H1 (cell line): Measurements from ENCODE around the gene VASN. TPM values are rescaled to one million over a fixed set of nuclear protein-coding genes. Genes with fewer than 3 reads are reported as not detected.
A peak's percentile ranks its signal among the peaks of the same experiment; 100 is the strongest.

Experiments used
- CTCF ChIA-PET: fragments of 300-600 bp; sonication (Branson Sonifier 250); formaldehyde crosslinking; loops from one replicate; lab custom pipeline; 2021; ENCODE audit not compliant: partially characterized antibody; lab: Charles Lee
- POLR2A ChIA-PET: fragments of 300-600 bp; sonication (Branson Sonifier 250); formaldehyde crosslinking; loops from one replicate; lab custom pipeline; 2021; ENCODE audit warnings: inconsistent platforms; ENCODE audit not compliant: partially characterized antibody; lab: Charles Lee
- DNase-seq, 2 experiments: peaks; one replicate each; pipeline versions ENCODE4 v3.0.0 to v3.0.0-alpha.2; 2010 to 2022; ENCODE audit warnings: low spot score in 2 of 2, low read depth in 1 of 2, mixed read lengths in 1 of 2
- FAIRE-seq: peaks from 2 replicates; lab custom pipeline; 2011; peaks lifted over from hg19 to GRCh38; lab: Jason Lieb, UNC
- H2AFZ ChIP-seq: 2 replicates; pipeline ENCODE4 v1.8.1; 2012; ENCODE audit warnings: low read length, inconsistent platforms
- H2AK5ac ChIP-seq: 2 replicates; pipeline ENCODE4 v1.6.1; 2013; ENCODE audit warnings: low read depth, low read length
- H2BK120ac ChIP-seq: replicated peaks from 2 replicates; pipeline ENCODE3; 2013; ENCODE audit warnings: low read depth, low read length, inconsistent platforms
- H2BK12ac ChIP-seq: 2 replicates; pipeline ENCODE4 v1.6.1; 2013; ENCODE audit warnings: low read depth, low read length
- H2BK15ac ChIP-seq: 2 replicates; pipeline ENCODE4 v1.6.1; 2013; ENCODE audit warnings: low read length
- H2BK20ac ChIP-seq: 2 replicates; pipeline ENCODE4 v1.6.1; 2013; ENCODE audit warnings: low read length
- H2BK5ac ChIP-seq: 2 replicates; pipeline ENCODE4 v1.6.1; 2013; ENCODE audit warnings: low read depth, low read length
- H3K14ac ChIP-seq: 2 replicates; pipeline ENCODE4 v1.6.1; 2013; ENCODE audit warnings: inconsistent platforms; ENCODE audit not compliant: insufficient read length
- H3K18ac ChIP-seq: 2 replicates; pipeline ENCODE4 v1.6.1; 2013; ENCODE audit warnings: low read length; ENCODE audit errors: extremely low read depth
- H3K23ac ChIP-seq: 2 replicates; pipeline ENCODE4 v1.6.1; 2013; ENCODE audit warnings: inconsistent platforms; ENCODE audit not compliant: insufficient read length
- H3K23me2 ChIP-seq: 2 replicates; pipeline ENCODE4 v1.6.1; 2013; ENCODE audit warnings: low read depth, low read length
- H3K27ac ChIP-seq: 2 replicates; pipeline ENCODE4 v1.6.1; 2011; ENCODE audit warnings: low read depth, low read length, inconsistent platforms
- H3K27me3 ChIP-seq, 4 experiments: replicated peaks in 1 of 4; 1 replicate in 1 of 4; 2 replicates in 3 of 4; pipeline versions ENCODE4 v1.6.1 to v1.8.1; 2011 to 2013; ENCODE audit warnings: low read length in 3 of 4, mild to moderate bottlenecking in 3 of 4, inconsistent platforms in 2 of 4, mixed read lengths in 2 of 4, moderate library complexity in 1 of 4; ENCODE audit not compliant: control insufficient read depth in 3 of 4, insufficient read depth in 3 of 4; ENCODE audit errors: extremely low read depth in 1 of 4
- H3K36me3 ChIP-seq, 4 experiments: 2 replicates each; pipeline versions ENCODE4 v1.6.1 to v1.8.1; 2011 to 2013; ENCODE audit warnings: mild to moderate bottlenecking in 4 of 4, low read length in 3 of 4, moderate library complexity in 2 of 4, control low read depth in 1 of 4, inconsistent platforms in 1 of 4; ENCODE audit not compliant: insufficient read depth in 4 of 4, control insufficient read depth in 2 of 4
- H3K4ac ChIP-seq: replicated peaks from 2 replicates; pipeline ENCODE3; 2013; ENCODE audit warnings: low read length, low read depth, mixed read lengths, inconsistent platforms; ENCODE audit not compliant: insufficient read length
- H3K4me1 ChIP-seq, 4 experiments: replicated peaks in 1 of 4; 1 replicate in 1 of 4; 2 replicates in 3 of 4; pipeline versions ENCODE4 v1.6.1 to v1.8.1; 2011 to 2013; ENCODE audit warnings: low read length in 3 of 4, inconsistent platforms in 2 of 4, mixed read lengths in 1 of 4; ENCODE audit not compliant: insufficient read depth in 4 of 4, control insufficient read depth in 3 of 4
- H3K4me2 ChIP-seq, 2 experiments: 2 replicates each; pipeline versions ENCODE4 v1.6.1 to v1.8.1; 2011 to 2013; ENCODE audit warnings: low read depth in 2 of 2, low read length in 2 of 2, control low read depth in 1 of 2, inconsistent platforms in 1 of 2, mild to moderate bottlenecking in 1 of 2; ENCODE audit not compliant: insufficient read depth in 1 of 2
- H3K4me3 ChIP-seq, 4 experiments: fragments of 200-600, 300-600 bp in 1 of 4; sonication (generic), shearing (Covaris generic), sonication (Bioruptor Twin) in 1 of 4; 2 replicates each; pipeline versions ENCODE4 v1.5.1 to v1.8.1; 2011 to 2016; ENCODE audit warnings: low read length in 4 of 4, low read depth in 3 of 4, control low read depth in 2 of 4, inconsistent platforms in 2 of 4, mild to moderate bottlenecking in 2 of 4, mixed read lengths in 1 of 4, moderate library complexity in 1 of 4; ENCODE audit not compliant: insufficient read depth in 2 of 4; ENCODE audit errors: extremely low read depth in 1 of 4
- H3K56ac ChIP-seq: replicated peaks from 2 replicates; pipeline ENCODE3; 2013; ENCODE audit warnings: low read depth, mild to moderate bottlenecking, mixed read lengths, low read length, inconsistent platforms; ENCODE audit not compliant: insufficient read length
- H3K79me1 ChIP-seq: 2 replicates; pipeline ENCODE4 v1.6.1; 2013; ENCODE audit warnings: low read depth, low read length, control low read depth
- H3K79me2 ChIP-seq, 2 experiments: 2 replicates each; pipeline versions ENCODE4 v1.6.1 to v1.8.1; 2012 to 2013; ENCODE audit warnings: low read length in 2 of 2, mild to moderate bottlenecking in 2 of 2, inconsistent platforms in 1 of 2; ENCODE audit not compliant: insufficient read depth in 2 of 2, control insufficient read depth in 1 of 2
- H3K9ac ChIP-seq, 4 experiments: replicated peaks in 1 of 4; 1 replicate in 1 of 4; 2 replicates in 3 of 4; pipeline versions ENCODE4 v1.6.1 to v1.8.1; 2011 to 2013; ENCODE audit warnings: low read depth in 3 of 4, low read length in 3 of 4, control low read depth in 2 of 4, mild to moderate bottlenecking in 2 of 4, moderate library complexity in 2 of 4, inconsistent platforms in 1 of 4; ENCODE audit errors: extremely low read depth in 1 of 4
- H3K9me3 ChIP-seq, 2 experiments: 2 replicates each; pipeline versions ENCODE4 v1.6.1 to v1.8.1; 2012 to 2013; ENCODE audit warnings: mild to moderate bottlenecking in 2 of 2, moderate library complexity in 2 of 2, control low read depth in 1 of 2, inconsistent platforms in 1 of 2, low read depth in 1 of 2, low read length in 1 of 2, mixed read lengths in 1 of 2; ENCODE audit not compliant: insufficient read depth in 2 of 2
- H4K20me1 ChIP-seq, 2 experiments: replicated peaks in 1 of 2; 2 replicates each; pipeline versions ENCODE3 to v1.8.1; 2011 to 2013; ENCODE audit warnings: inconsistent platforms in 2 of 2, low read length in 2 of 2, mild to moderate bottlenecking in 1 of 2; ENCODE audit not compliant: insufficient read depth in 2 of 2, control insufficient read depth in 1 of 2
- H4K5ac ChIP-seq: 2 replicates; pipeline ENCODE4 v1.6.1; 2013; ENCODE audit warnings: low read length, low read depth, mixed read lengths, inconsistent platforms; ENCODE audit not compliant: insufficient read length
- H4K8ac ChIP-seq: 2 replicates; pipeline ENCODE4 v1.8.0; 2013; ENCODE audit warnings: mild to moderate bottlenecking, moderate library complexity, low read length, inconsistent platforms; ENCODE audit not compliant: insufficient read depth; ENCODE audit errors: extremely low read depth
- H4K91ac ChIP-seq: replicated peaks from 2 replicates; pipeline ENCODE3; 2013; ENCODE audit warnings: low read length, mixed read lengths, inconsistent platforms; ENCODE audit not compliant: insufficient read length
- CTBP2 ChIP-seq: IDR thresholded peaks from 2 replicates; pipeline ENCODE4 v1.7.0; 2011; ENCODE audit warnings: borderline replicate concordance, mild to moderate bottlenecking, moderate library complexity, mixed read lengths, low read length; ENCODE audit not compliant: insufficient read depth, insufficient read length
- NANOG ChIP-seq: IDR thresholded peaks from 2 replicates; pipeline ENCODE4 v1.6.1; 2011; ENCODE audit warnings: low read length, low read depth, mild to moderate bottlenecking, inconsistent platforms; ENCODE audit not compliant: insufficient read depth, poor library complexity, severe bottlenecking
- RBBP5 ChIP-seq: IDR thresholded peaks from 2 replicates; pipeline ENCODE4 v1.7.1; 2012; ENCODE audit warnings: low read depth, mild to moderate bottlenecking, inconsistent platforms, low read length, moderate library complexity, borderline replicate concordance
- SP4 ChIP-seq: IDR thresholded peaks from 2 replicates; pipeline ENCODE4 v1.6.1; 2012; ENCODE audit warnings: low read length, inconsistent platforms
- YY1 ChIP-seq: IDR thresholded peaks from 2 replicates; pipeline ENCODE4 v1.6.1; 2011; ENCODE audit warnings: low read depth, mild to moderate bottlenecking, low read length
- WGBS, 2 experiments: shearing (Covaris generic) in 1 of 2; methylation state at CpG; one replicate each; pipeline versions ENCODE4 v1.1.6 to v1.1.7; 2013 to 2015; ENCODE audit warnings: low lambda C conversion rate in 2 of 2, mixed read lengths in 2 of 2, inconsistent platforms in 1 of 2, low coverage in 1 of 2, missing lambda C conversion rate in 1 of 2; ENCODE audit not compliant: insufficient replicate concordance in 2 of 2, insufficient coverage in 1 of 2, insufficient read length in 1 of 2; ENCODE audit errors: extremely low coverage in 1 of 2, missing lambda C conversion rate in 1 of 2; 5-methylcytosine and 5-hydroxymethylcytosine counted together
- polyA plus RNA-seq, 7 experiments: library from polyadenylated mRNA; depleted of rRNA in 3 of 7; stranded (reverse) in 5 of 7; unstranded in 2 of 7; fragments of >200 nt in 5 of 7; fragments of 200-250 nt in 2 of 7; gene quantifications; 1 replicate in 5 of 7; 2 replicates in 1 of 7; 4 replicates in 1 of 7; pipeline versions ENCODE4 v1.2.1 to v1.2.3, GENCODE V29; 2011 to 2013; ENCODE audit warnings: missing spikeins in 2 of 7, mixed read lengths in 2 of 7
- total RNA-seq: library from RNA; stranded (reverse); fragmentation: NEBNext Ultra II Directional; extraction: Animal tissue kit (Norgen Biotek cat#: 25700); gene quantifications from 2 replicates; pipeline ENCODE4 v1.2.1, GENCODE V29; 2021
- TF ChIP-seq, protein P1 (sequence below), 3 experiments: IDR thresholded peaks; 1 replicate in 2 of 3; 2 replicates in 1 of 3; pipeline versions ENCODE4 v1.5.1 to v1.6.1; 2011; ENCODE audit warnings: low read length in 3 of 3, mild to moderate bottlenecking in 3 of 3, inconsistent platforms in 2 of 3, low read depth in 1 of 3, moderate library complexity in 1 of 3; ENCODE audit not compliant: insufficient read depth in 1 of 3; ENCODE audit errors: control extremely low read depth in 1 of 3

Gene VASN
- total and polyA plus RNA-seq, 2 of the 8 experiments (the other 6 are each of a cell fraction or from before 2014, with no cell fraction given), result 9.6 to 11.3 TPM

DNA sequence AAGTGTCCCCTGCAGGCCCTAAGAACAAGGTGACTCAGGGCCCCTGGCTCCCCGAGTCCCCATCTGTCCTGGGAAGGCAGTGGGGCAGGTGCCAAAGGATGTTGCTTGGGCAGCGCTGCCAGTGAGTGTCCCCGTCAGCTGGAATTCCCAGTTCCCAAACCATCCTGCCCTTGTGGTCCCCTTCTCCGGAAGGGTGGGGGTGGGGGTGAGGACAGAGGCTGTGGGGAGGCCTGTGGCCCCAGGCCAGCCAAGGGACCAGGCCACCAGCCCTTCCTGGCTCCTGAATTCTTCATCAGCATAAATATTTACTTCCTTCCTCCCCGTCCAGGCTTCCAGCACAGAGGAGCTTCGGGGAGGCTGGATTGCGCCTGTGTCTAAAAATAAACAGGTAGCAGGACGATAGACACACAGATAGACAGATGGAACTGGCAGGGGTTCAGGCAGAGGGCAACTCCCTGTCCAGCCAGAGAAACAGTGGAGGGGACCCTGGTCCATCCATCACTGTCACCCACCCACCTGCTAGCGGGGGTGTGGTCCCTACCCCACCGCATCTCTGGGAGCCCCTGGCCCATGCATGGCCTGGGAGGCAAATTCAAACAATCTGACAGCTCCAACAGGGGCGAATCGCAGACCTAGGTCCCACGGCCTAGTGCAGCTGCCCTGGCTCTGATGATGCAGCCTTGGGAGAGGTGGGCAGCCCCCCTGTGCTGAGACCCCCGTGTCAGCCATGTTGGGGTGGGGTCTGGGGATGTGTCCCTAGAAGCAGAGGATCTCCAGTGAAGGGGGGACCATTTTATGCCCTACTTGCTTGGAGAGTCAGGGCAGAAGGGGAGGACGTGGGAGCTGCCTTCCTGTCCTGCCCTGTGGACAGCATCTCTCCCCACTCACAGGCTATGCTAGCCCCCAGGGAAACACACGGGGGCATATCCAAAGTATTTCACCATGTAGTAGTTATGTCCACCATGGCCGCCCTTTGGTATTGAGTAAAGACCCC, 42.6 kb upstream of the VASN start:
- Histone ChIP-seq H3K4me2 (peak overlapping the region; percentile 51 to 94; a peak in 2 of 4 replicates), H3K4me3 (peak overlapping the region in 1 of 4 experiments; percentile 71; a peak in 1 of 8 replicates), H4K5ac (no peak overlapping the region), H3K18ac (no peak overlapping the region), H2BK5ac (peak overlapping the region; percentile 52; the same call in 1 of the 2 replicates), H3K9me3 (no peaks in the 10 kb centered on the region), H2BK12ac (peak overlapping the region; percentile 80; the same call in 1 of the 2 replicates), H3K14ac (no peak overlapping the region), H3K27ac (no peak overlapping the region), H3K56ac (no peak overlapping the region), H2BK20ac (no peak overlapping the region), H2AK5ac (peak overlapping the region; percentile 40; the same call in 1 of the 2 replicates), H3K9ac (no peak overlapping the region), H3K36me3 (no peaks in the 10 kb centered on the region), H2BK120ac (no peak overlapping the region), H4K20me1 (peaks cover 8 to 19% of the 10 kb centered on the region in 2 experiments), H2AFZ (no peak overlapping the region), H3K23ac (no peak overlapping the region), H2BK15ac (peak overlapping the region; percentile 72; the same call in 1 of the 2 replicates), H3K4me1 (peaks cover 5 to 20% (median 14%) of the 10 kb centered on the region in 4 experiments), H4K8ac (no peak overlapping the region), H3K4ac (no peak overlapping the region), H4K91ac (peak overlapping the region; percentile 17), H3K79me2 (peaks cover 0 to 22% of the 10 kb centered on the region in 2 experiments; a peak in 2 of 4 replicates), H3K27me3 (no peaks in the 10 kb centered on the region), H3K79me1 (peaks cover 7% of the 10 kb centered on the region; the same call in 1 of the 2 replicates), H3K23me2 (peaks cover 3% of the 10 kb centered on the region; the same call in 1 of the 2 replicates)
- WGBS, 2 experiments, result 87% methylated on average over 16 of the region's 17 CpGs; no CpG with 5 or more reads in 1 of the 2 experiments
- ChIA-PET CTCF (interaction anchor here (0.6 to 17.1 kb wide), 30 partner anchors 11 to 346 kb away, joined by 3 to 211 read pairs (median 4); partner anchors contain the start of genes GLIS2 and TFAP4), POLR2A (interaction anchor here (0.7 to 16.2 kb wide), 14 partner anchors 9 to 69 kb away, joined by 3 to 154 read pairs (median 4); partner anchors contain the start of genes GLIS2, PAM16 and TFAP4)
- FAIRE-seq (no peak), DNase-seq (no peak)
- no peak for TF ChIP-seq RBBP5
- TF ChIP-seq, protein P1, sequence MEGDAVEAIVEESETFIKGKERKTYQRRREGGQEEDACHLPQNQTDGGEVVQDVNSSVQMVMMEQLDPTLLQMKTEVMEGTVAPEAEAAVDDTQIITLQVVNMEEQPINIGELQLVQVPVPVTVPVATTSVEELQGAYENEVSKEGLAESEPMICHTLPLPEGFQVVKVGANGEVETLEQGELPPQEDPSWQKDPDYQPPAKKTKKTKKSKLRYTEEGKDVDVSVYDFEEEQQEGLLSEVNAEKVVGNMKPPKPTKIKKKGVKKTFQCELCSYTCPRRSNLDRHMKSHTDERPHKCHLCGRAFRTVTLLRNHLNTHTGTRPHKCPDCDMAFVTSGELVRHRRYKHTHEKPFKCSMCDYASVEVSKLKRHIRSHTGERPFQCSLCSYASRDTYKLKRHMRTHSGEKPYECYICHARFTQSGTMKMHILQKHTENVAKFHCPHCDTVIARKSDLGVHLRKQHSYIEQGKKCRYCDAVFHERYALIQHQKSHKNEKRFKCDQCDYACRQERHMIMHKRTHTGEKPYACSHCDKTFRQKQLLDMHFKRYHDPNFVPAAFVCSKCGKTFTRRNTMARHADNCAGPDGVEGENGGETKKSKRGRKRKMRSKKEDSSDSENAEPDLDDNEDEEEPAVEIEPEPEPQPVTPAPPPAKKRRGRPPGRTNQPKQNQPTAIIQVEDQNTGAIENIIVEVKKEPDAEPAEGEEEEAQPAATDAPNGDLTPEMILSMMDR (IDR thresholded peaks at IDR 0.05; ENCODE audit: control extremely low read depth in 1 of 3, insufficient read depth in 1 of 3, low read depth in 1 of 3, low read length in 3 of 3), result no peak
- no peak for TF ChIP-seq YY1
- TF ChIP-seq CTBP2, result no peak
- no peak for TF ChIP-seq SP4
- no peak for TF ChIP-seq NANOG
